Duodenal mucosa (tissue), 2 donors: ENCODE measurements around the gene WDR90.

Experiments used
- H3K27ac ChIP-seq: one replicate; pipeline ENCODE4 v1.7.0; 2013; ENCODE audit warnings: low read depth, low read length
- H3K27me3 ChIP-seq, 2 donors: one replicate each; pipeline ENCODE4 v1.7.0; 2013; ENCODE audit warnings: low read length in 2 of 2, control low read depth in 1 of 2; ENCODE audit not compliant: insufficient read depth in 2 of 2, control insufficient read depth in 1 of 2
- H3K36me3 ChIP-seq, 2 donors: one replicate each; pipeline ENCODE4 v1.7.0; 2013; ENCODE audit warnings: low read length in 2 of 2, control low read depth in 1 of 2; ENCODE audit not compliant: insufficient read depth in 2 of 2, control insufficient read depth in 1 of 2
- H3K4me1 ChIP-seq, 2 donors: one replicate each; pipeline ENCODE4 v1.7.0; 2013; ENCODE audit warnings: low read length in 2 of 2, control low read depth in 1 of 2; ENCODE audit not compliant: insufficient read depth in 2 of 2, control insufficient read depth in 1 of 2
- H3K4me3 ChIP-seq, 2 donors: one replicate each; pipeline ENCODE4 v1.7.0; 2013; ENCODE audit warnings: low read length in 2 of 2, low read depth in 1 of 2
- H3K9ac ChIP-seq, 2 donors: one replicate each; pipeline ENCODE4 v1.7.0; 2013; ENCODE audit warnings: low read length in 2 of 2, low read depth in 1 of 2
- H3K9me3 ChIP-seq, 2 donors: one replicate each; pipeline ENCODE4 v1.7.0; 2013; ENCODE audit warnings: low read length in 2 of 2, control low read depth in 1 of 2; ENCODE audit not compliant: control insufficient read depth in 1 of 2

The WDR90 gene

DNA sequence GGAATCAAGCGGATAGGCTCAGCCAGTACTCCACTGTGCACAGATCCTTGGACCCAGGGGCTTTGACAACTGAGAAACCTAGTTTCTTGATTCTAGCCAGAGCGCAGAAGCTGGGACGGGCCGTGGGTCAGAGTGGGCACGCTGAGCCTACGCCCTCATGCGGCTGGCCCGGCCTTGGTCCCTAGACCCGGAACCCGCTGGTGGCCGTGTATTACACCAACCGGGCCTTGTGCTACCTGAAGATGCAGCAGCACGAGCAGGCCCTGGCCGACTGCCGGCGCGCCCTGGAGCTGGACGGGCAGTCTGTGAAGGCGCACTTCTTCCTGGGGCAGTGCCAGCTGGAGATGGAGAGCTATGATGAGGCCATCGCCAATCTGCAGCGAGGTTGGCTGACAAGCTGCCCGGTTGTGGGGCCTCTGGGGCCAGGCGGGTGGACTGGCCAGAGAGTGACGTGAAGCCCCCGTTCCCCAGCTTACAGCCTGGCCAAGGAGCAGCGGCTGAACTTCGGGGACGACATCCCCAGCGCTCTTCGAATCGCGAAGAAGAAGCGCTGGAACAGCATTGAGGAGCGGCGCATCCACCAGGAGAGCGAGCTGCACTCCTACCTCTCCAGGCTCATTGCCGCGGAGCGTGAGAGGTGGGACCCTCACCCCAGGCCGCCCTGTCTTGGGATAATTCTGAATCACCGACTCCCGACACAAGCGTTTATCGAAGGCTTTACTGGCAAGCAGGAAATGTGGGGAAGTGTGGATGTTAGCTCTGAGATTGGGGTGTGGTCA lies 32.0 kb downstream of the WDR90 start:
- H3K4me3 ChIP-seq = peak overlapping the region; percentile 79 to 84
- no peaks in the 10 kb centered on the region for H3K27me3 ChIP-seq
- H3K9ac ChIP-seq = peak overlapping the region; percentile 76 to 78
- H3K4me1 ChIP-seq = peaks cover 27 to 54% of the 10 kb centered on the region in 2 donors
- H3K27ac ChIP-seq = peak overlapping the region; percentile 39
- H3K9me3 ChIP-seq = no peaks in the 10 kb centered on the region
- H3K36me3 ChIP-seq = peaks cover 18 to 25% of the 10 kb centered on the region in 2 donors

GRCh38 chr16:681746-682427 lies 32.7 kb downstream of the WDR90 start:
- H3K9me3 ChIP-seq = no peaks in the 10 kb centered on the region
- H3K27me3 ChIP-seq = no peaks in the 10 kb centered on the region
- H3K4me1 ChIP-seq = peaks cover 19 to 47% of the 10 kb centered on the region in 2 donors
- H3K9ac ChIP-seq = peak overlapping the region; percentile 76 to 78
- H3K36me3 ChIP-seq = peaks cover 21 to 31% of the 10 kb centered on the region in 2 donors
- peak overlapping the region; percentile 79 to 84 for H3K4me3 ChIP-seq
- no peak overlapping the region for H3K27ac ChIP-seq

- Histone ChIP-seq H3K4me3 (peak overlapping the region; percentile 71 to 77), H3K9me3 (no peaks in the 10 kb centered on the region), H3K27ac (no peak overlapping the region), H3K27me3 (no peaks in the 10 kb centered on the region), H3K36me3 (peaks cover 21 to 40% of the 10 kb centered on the region in 2 donors), H3K4me1 (peaks cover 19 to 41% of the 10 kb centered on the region in 2 donors), H3K9ac (peak overlapping the region in 1 of 2 donors; percentile 54)
Measured at GRCh38 chr16:682493-683395, 33.6 kb downstream of the WDR90 start.

DNA sequence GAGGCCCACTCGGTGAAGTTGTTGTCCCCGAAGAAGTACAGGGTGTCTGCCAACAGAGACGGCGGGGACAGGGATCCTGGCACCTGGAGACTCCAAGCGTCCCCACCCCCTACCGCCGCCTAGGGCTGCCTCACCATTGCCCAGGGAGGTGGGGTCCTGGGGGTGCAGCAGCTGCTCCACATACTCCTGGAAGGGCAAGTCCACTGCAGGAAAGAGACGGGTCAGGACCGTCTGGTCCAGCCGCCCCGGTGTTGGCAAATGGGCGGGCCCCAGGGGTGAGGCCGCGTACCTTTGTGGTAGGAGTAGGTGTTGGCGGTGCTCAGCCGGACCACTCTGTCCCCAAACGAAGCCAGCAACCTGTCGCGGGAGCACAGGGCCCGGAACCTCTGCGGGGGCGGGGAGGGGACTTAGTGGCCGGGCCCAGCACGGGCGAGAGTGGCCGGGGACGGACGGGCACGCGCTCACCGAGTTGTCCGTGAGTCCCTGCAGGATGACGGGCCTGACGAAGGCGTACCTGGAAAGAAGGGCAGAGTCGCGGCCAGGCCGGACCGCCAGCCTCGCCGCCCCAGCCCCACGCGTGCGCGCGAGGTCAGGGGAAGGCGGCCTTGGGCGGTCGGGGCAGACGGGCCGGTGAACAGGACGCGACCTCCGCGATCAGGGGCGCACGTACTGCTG lies 34.4 kb downstream of the WDR90 start:
- H3K9ac ChIP-seq = peak overlapping the region; percentile 43 to 54
- peaks cover 19 to 41% of the 10 kb centered on the region in 2 donors for H3K4me1 ChIP-seq
- H3K27ac ChIP-seq = peak overlapping the region; percentile 66
- no peaks in the 10 kb centered on the region for H3K27me3 ChIP-seq
- peaks cover 21 to 42% of the 10 kb centered on the region in 2 donors for H3K36me3 ChIP-seq
- peak overlapping the region; percentile 71 to 77 for H3K4me3 ChIP-seq
- H3K9me3 ChIP-seq = no peaks in the 10 kb centered on the region

DNA sequence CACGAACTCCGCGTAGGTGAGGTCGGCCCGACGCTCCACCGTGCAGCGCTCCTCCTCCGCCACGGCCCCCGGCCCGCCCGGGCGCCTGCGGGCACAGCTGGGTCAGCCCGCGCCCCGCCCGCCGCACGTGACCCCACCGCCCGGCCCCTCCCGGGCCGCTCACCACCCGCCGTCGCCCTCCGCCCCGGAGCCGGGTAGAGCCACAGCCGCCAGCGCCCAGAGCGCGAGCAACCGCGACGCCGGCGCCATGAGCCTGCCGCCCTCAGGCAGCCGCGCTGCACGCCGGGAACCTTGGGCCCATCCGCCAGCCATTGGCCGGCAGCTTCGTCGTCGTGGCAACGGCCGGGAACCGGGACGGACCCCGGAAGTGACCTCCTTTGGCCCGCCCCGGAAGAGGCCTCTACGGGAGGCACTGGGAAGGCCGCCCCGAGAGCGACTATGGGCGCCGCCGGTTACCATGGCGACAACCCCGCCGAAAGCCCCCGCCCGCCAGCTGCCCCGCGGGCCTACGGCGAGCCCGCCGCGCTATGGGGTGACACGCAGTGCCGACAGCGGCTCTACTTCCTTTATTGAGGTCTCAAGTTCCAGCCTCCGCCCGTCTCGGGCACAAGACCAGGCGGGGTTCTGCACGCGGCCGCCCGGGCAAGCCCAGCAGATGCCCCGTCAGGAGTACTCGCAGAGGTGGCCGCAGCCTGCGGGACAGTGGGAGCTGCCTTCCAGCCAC lies 35.1 kb downstream of the WDR90 start, which contains the start of gene JMJD8:
JMJD8 (minus strand) TSS at position 264 of the 724 bp plus-strand sequence; CDS start at position 249, 15 bp downstream.
- Histone ChIP-seq H3K27me3 (no peaks in the 10 kb centered on the region), H3K9me3 (no peaks in the 10 kb centered on the region), H3K9ac (peak within 1 kb of the TSS; percentile 43 to 54), H3K4me1 (peaks cover 21 to 47% of the 10 kb centered on the region in 2 donors), H3K36me3 (peaks cover 21 to 42% of the 10 kb centered on the region in 2 donors), H3K27ac (peak within 1 kb of the TSS; percentile 70), H3K4me3 (peak within 1 kb of the TSS; percentile 71 to 77)

GRCh38 chr16:684961-685696 lies 36.0 kb downstream of the WDR90 start:
- peaks cover 26 to 54% of the 10 kb centered on the region in 2 donors for H3K4me1 ChIP-seq
- H3K27ac ChIP-seq = no peak overlapping the region
- H3K4me3 ChIP-seq = peak overlapping the region in 1 of 2 donors; percentile 16
- H3K9me3 ChIP-seq = no peaks in the 10 kb centered on the region
- no peaks in the 10 kb centered on the region for H3K27me3 ChIP-seq
- H3K9ac ChIP-seq = no peak overlapping the region
- peaks cover 21 to 42% of the 10 kb centered on the region in 2 donors for H3K36me3 ChIP-seq

GRCh38 chr16:685967-686366 lies 36.8 kb downstream of the WDR90 start:
- Histone ChIP-seq H3K27me3 (no peaks in the 10 kb centered on the region), H3K27ac (no peak overlapping the region), H3K9me3 (no peaks in the 10 kb centered on the region), H3K9ac (no peak overlapping the region), H3K4me1 (peaks cover 24 to 51% of the 10 kb centered on the region in 2 donors), H3K36me3 (peaks cover 21 to 42% of the 10 kb centered on the region in 2 donors), H3K4me3 (no peak overlapping the region)

DNA sequence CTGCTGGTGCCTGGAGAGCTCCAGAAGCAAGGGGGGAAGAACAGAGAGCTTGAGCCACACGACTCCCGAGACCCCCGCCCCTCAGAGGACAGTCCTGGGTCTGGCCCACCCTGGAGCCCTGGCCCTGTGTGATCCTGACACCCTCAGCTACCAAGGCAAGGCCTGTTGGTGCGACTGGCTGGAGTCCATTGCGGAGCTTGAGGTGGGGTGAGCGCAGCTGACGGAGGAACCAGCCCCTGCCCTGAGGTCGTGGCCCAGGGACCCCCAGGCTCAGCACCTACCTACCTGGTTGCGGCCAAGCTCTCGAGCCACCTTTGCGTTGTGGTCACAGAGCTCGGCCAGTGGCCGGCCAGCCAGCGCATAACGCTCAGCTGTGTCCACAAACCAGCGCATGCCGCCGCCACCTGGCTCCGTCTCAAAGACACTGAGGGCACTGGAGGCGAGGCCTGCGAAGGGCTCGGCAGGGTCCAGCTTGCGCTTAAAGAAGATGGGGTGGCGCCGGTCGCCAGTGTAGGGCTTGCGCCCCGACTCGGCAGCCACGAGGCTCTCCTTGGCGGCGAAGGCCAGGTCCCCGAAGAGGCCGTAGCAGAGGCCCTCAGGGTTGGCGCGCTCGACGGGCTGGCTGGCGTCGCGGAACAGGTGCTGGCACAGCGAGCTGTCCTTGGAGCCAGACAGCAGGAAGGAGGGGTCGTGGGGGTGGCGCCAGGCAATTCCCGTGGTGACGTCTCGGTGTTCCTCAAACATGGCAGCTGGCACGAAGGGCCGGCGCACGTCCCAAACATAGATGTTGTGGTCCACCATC lies 37.5 kb downstream of the WDR90 start:
- H3K9me3 ChIP-seq = no peaks in the 10 kb centered on the region
- peaks cover 18 to 38% of the 10 kb centered on the region in 2 donors for H3K36me3 ChIP-seq
- no peak overlapping the region for H3K9ac ChIP-seq
- H3K27ac ChIP-seq = no peak overlapping the region
- peaks cover 17 to 44% of the 10 kb centered on the region in 2 donors for H3K4me1 ChIP-seq
- H3K4me3 ChIP-seq = no peak overlapping the region
- H3K27me3 ChIP-seq = no peaks in the 10 kb centered on the region
